ENCODE results near the gene PTPRN2.

Gene PTPRN2

DNA sequence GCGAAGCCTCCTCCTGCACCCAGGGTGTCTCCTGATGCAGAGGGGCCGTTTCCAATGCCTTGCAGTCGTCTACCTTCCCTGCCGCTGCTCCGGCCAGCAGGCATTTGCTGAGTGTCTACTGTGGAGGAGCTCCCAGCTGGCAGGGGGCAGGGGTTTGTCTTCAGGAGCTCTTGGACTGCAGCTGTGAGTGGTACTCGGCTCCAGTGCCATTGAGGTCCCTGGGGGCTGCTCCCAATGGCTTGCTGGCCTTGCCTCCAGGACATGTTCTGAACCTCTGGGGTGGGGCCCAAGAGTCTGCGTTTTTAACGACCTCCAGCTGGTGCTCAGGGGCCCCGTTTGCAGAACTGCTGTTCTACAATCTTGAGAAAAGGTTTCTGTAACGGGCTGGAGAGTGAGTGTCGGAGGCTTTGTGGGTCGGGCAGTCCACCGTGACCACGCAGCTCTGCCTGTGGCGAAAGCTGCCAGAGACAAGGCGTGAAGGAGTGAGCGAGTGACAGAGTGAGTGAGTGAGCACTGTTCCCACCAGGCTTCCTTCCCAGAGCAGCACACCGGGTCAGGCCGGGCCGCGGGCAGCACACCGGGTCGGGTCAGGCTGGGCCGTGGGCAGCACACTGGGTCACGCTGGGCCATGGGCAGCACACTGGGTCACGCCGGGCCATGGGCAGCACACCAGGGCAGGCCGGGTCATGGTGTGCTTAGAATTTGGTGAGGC lies 520.2 kb downstream of the PTPRN2 start:
- H3K4me3 ChIP-seq (ENCODE audit: low read depth, low read length), result no peak overlapping the region

DNA sequence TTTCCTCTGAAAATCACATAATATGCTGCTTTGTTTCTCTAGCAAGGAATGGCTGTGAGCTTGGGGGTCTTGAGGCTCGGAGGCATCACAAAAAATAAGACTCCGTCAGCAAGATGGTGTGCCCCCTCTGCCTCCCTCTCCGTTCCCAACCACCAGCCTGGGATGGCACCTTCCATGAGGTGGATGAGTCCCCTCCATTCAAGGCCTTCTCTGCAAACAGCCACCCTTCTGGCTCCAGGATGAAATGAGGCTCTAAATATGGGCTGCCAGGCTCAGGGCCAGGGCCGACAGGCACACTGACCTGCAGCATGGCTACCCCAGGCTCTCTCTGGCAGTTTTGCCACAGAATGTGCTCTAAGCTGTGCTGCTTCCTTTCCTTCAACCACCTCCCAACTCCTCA lies 521.5 kb downstream of the PTPRN2 start:
- no peak overlapping the region for H3K4me3 ChIP-seq (ENCODE audit: low read depth, low read length)

DNA sequence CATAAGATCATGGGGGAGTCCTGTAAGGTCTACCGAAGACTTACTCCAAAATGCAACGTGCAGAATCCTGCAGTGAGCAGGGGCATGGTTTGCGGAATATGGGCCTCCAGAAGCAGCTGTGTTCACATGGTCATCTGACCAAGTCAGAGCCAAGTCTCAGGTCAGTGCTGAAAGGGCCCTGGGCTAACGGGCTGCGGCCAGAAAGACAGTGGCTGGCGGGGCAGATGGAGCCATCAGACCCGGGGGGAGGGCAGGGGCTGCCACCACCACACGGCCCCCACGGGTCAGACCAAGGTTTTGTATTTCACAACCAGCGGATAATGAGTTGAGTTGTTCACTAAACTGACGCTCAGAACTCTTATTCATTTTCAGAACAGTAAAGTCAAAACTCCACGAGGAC lies 522.3 kb downstream of the PTPRN2 start:
- H3K4me3 ChIP-seq (ENCODE audit: low read depth, low read length), result no peak overlapping the region

DNA sequence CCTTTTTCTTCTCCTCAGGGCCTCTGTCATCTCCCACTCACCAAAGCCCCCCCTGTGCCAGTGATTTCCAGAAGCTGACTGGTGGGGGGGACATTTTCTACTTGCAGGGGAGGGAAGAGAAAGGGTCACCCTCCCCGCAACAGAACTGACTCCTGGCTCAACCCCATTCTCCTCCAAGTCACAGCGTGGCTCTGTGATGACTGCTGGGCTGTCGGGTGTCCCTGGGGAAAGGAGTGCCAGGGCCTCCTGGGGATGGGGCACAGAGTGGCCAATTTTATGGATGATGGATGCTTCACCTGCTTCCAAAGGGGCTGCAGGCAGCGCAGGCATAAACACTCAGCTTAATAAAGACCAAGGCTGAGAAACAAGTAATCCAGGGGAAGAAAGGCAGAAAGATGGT lies 523.0 kb downstream of the PTPRN2 start:
- H3K4me3 ChIP-seq (ENCODE audit: low read depth, low read length), result no peak overlapping the region

DNA sequence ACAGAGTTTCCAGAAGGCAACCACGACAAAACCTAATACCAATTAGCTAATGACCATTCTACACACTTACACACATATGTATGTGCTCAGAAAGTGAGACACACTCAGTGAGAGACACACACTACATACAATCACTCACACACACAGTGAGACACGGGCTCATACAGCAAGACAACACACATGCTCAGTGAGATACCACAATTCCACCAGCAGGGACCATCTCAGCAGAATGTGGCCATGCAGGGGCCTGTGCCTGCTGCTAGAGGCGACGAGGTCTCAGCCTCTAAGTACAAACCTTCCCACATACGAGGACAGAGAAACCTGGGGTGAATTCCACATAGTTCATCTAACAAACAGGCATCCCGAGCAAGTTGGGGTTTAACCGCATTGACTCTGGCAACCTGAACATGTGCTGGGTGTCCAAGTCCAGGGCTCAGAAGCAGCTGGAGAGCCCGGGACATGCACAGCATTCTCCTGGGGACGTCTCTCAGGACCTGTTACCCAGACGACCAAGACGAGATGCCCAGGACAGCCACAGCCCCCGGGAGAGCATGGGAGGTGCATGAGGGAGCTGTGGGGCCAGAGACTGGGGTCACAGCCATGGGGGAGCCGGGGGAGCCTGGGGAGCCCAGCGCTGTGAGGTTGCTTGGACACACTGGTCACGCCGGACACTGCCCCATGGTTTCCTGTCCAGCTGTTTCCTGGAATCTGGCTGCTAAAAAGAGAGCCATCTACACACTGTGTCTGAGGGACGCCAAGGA lies 523.6 kb downstream of the PTPRN2 start:
- no peak overlapping the region for H3K4me3 ChIP-seq (ENCODE audit: low read depth, low read length)

DNA sequence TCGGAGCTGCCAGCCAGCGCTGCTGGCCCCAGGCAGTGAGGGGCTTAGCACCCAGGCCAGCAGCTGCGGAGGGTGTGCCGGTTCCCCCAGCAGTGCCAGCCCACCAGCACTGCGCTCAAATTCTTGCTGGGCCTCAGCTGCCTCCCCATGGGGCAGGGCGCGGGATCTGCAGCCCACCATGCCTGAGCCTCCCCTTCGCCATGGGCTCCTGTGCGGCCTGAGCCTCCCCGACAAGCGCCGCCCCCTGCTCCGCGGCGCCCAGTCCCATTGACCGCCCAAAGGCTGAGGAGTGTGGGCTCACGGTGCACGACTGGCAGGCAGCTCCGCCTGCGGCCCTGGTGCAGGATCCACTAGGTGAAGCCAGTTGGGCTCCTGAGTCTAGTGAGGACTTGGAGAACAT lies 525.0 kb downstream of the PTPRN2 start:
- no peak overlapping the region for H3K4me3 ChIP-seq (ENCODE audit: low read depth, low read length)

DNA sequence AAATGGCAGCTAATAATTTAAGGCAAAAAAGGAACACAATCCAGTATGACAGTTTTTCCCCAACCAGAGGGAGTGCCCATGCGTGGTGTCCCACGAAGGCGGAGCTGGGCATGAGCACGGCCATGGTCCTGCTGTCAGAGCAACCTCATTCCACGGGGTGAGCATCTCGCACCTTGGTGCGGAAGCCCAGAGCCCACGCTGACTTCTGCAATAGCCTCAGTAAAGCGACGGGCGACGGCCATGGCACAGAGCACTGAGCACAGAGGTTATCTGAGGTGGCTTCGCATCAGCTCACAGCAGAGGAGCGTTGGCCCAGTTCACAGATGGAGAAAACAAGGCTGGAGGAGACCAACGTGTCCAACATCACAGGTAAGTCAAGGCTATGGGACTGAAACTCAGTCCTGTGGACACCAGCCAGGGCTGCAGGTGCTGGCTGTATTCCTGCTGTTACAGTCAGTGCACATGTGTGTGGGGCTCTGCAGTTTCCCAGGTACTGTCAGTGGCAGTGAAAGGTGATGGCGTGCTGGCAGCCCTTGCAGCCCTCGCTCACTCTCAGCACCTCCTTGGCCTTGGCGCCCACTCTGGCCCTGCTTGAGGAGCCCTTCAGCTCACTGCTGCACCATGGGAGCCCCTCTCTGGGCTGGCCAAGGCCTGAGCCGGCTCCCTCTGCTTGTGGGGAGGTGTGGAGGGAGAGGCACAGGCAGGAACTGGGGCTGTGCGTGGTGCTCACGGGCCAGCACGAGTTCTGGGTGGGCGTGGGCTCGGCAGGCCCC lies 525.6 kb downstream of the PTPRN2 start:
- no peak overlapping the region for H3K4me3 ChIP-seq (ENCODE audit: low read depth, low read length)

DNA sequence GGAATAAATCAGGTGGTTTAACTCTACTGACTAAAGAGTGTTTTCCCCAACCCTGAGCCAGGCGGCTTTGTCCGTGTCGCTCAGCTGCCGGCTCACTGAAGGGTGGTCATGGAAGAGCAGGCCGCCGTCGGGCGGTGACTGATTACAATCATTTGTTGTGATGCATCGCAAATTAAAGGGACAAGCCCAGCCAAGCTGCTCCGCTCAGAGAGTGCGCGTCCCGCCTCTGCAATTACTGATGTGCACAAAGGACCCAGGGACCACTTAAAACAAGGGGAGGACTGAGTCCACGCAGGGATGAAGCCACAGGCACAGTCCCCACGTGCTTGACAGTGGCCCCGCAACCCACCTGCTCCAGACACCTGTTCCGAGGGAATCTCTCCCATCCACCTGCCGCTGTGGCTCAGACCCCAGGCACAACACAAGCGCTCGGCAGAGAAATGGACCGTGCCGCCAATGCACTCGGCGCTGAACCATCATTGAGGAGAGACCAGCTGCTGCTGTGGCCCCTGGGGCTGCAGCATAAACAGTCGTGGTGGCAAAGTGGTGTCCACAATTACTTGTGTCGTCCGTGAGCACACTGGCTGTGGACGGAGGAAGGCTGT lies 526.5 kb downstream of the PTPRN2 start:
- H3K4me3 ChIP-seq (ENCODE audit: low read depth, low read length), result no peak overlapping the region

DNA sequence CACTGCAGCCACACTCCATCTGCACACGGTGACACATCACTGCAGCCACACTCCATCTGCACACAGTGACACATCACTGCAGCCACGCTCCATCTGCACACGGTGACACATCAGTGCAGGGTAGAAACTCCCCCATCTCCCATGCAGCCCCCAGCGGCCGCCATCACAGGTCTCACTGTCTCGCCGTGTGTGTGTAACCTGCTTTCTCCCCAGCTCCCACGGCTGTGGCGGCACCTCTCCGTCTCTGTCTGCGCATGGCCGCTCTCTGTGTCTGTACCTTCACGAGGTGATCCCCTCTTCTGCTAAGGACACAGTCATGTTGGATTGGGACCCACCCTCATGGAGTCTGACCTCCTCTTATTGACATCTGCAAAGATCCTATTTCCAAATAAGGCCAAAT lies 527.4 kb downstream of the PTPRN2 start:
- H3K4me3 ChIP-seq (ENCODE audit: low read depth, low read length), result no peak overlapping the region

DNA sequence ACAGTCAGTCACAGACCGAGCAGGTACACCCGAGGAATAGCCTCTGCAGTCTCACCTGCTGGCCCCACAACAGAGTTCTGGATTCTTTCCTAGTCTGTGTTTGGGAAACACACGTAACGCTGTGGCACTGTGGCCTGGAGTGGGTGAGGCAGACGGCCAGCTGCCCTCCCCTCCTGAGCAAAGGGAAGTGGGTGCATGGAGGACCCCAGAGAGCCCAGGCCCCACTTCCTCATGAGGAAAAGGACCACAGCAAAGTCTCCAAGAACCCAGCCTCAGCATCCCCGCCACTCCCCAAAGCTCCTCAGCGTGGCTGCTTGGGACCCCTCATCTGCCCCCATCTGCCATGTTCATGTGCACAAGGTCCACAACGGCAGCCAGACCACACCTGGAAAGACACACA lies 530.2 kb downstream of the PTPRN2 start:
- no peak overlapping the region for H3K4me3 ChIP-seq (ENCODE audit: low read depth, low read length)

DNA sequence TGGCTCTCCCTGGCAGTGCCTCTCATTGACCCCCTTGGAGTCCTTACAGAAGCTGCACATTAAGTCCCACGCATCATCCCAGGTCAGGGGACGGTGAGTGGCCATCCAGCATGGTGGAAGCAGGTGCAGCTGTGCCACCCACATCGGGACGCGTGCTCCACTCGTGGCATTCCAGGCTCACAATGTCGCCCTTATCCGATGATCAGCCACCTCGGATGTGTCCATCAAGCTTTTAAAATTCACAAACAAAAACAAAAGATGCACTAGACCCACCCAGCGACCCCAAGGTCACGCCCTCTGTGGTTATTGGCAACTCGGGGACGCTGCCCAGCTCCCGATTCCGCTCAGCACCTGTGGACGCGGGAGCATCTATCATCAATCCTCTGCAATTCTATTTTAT lies 530.9 kb downstream of the PTPRN2 start:
- H3K4me3 ChIP-seq (ENCODE audit: low read depth, low read length), result no peak overlapping the region

DNA sequence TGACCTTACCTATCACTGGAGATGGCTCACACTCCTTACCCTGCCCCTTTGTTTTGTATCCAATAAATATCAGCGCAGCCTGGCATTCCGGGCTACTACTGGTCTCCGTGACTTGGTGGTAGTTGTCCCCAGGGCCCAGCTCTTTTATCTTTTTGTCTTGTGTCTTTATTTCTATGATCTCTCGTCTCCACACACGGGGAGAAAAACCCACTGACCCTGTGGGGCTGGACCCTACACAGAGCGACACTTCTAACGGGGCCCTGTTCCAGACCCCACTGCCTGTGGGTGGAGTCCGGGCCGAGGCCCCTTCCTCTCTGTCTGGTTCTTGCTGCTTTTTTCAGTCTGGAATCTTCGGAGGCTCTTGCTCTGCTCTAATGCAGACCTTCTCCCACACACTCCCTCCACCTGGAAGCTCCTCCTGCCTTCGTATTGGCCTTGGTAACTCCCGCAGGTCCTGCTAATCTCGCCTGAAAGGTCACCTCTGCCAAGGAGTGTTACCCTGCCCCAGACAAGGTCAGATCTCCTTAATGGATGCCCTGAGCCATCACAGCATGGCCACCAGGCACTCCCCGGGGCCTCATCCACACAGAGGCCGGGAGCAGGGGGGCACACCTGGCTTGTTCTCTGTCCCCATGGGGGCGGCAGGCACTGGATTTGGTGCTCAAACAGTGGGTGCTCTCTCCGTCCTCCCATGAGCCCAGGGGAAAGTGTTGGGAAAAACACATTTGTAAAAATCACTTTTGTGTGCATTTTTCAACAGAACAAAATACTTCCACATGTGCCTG lies 531.7 kb downstream of the PTPRN2 start:
- no peak overlapping the region for H3K4me3 ChIP-seq (ENCODE audit: low read depth, low read length)

DNA sequence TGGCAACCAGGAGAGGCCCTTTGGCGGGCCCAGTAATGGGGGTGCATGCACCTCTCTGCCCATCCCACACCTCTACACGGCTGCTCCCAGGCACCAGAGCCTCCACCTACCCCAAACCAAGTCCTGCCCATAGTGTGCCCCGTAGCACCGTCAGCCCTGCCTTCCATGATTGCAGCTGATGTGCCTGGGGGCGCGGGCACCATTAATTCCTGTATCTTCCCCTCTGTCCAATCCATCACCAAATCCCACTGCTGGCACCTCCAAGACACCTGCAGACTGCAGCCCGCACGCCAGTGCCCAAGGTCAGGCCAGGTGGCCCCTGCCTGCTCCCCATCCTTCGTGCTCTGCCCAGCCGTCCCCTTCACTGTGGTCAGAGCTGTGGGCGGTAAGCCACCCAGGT lies 533.0 kb downstream of the PTPRN2 start:
- H3K4me3 ChIP-seq (ENCODE audit: low read depth, low read length), result no peak overlapping the region

DNA sequence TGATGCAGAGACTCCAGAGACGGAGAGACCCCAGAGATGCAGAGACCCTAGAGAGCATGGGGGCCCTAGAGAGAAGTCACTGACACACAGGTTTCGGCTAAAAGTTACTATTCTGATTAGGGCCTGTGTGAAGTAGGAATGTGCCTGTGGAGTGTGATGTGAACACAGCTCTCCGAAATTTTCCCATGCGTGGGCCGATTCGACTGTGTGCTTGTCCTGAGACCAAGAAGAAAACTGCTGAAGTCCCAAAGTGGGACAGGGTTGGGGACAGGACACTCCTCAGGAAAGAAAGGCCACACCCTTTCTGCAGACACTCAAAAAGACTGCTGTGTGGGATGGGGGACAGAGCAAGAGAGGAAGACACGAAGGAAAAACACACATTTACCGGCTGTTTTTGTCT lies 533.5 kb downstream of the PTPRN2 start:
- no peak overlapping the region for H3K4me3 ChIP-seq (ENCODE audit: low read depth, low read length)

DNA sequence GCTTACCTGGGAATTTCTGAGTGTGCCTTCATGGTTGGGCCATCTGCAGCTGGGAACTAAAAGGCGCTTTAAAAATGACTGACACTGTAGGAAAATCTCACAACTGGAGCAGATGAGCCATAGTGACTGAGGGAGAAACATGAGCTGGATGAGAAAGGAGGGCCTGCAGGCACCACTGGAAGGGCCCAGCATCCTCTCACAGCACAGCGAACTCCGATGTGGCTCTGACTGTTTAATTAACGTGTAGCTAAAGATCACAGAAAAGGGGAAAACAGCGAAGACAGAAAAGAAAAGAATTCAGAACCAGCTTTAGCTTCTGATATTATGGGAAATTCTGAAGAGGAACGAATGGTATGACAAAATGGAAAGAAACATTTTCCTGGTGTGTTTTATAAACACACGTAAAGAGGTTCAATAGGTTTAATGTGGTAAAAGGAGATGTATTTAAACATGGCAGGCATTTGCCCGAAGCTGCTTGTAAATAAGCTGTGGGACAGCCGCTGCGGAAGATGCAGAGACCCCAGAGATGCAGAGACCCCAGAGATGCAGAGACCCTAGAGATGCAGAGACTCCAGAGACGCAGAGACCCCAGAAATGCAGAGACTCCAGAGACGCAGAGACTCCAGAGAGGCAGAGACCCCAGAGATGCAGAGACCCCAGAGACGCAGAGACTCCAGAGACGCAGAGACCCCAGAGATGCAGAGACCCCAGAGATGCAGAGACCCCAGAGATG lies 534.3 kb downstream of the PTPRN2 start:
- H3K4me3 ChIP-seq (ENCODE audit: low read depth, low read length), result no peak overlapping the region

DNA sequence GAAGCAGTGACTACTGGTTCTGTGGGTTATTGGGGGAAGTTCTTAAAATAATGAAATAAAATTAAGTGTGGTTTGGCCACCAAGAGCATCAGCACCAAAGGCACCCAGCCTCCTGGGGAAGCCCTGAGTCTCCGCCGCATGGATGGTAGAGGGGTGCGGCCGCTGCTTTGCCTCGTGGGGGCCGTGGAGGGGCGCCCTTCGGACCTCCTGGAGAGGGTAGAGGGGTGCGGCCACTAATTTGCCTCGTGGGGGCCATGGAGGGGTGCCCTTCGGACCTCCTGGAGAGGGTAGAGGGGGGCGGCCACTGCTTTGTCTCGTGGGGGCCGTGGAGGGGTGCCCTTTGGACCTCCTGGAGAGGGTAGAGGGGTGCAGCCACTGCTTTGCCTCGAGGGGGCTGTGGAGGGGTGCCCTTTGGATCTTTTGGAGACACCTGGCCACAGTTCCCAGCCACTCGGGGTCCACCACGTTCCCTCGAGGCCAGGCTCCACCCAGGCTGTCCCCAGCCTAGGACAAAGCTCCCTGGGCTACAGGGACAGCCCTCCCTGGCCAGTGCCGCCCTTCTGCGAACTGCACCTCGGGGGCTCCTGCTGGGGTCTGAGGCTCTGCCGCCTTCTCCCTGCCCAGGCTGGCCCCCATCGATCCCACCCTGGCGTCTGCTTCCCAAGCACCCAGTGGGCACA lies 535.1 kb downstream of the PTPRN2 start:
- H3K4me3 ChIP-seq (ENCODE audit: low read depth, low read length), result no peak overlapping the region

DNA sequence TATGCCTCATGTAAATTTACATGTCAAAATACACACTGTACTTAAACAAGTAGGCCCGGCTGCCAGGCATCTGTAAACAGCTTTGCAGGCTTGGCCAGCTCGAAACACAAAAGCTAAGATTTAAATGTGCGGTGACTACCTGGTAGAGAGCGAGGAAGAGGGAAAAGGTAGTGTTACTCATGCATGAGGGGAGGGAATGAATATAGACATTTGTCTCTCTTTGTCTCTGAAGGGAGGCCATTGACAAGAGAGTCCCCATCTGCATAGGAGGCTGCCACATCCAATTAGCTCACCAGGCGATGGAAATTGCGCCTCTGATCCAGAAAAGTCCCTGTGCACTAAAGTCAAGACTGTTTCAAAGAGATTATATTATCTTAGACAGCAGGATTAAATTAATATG lies 535.8 kb downstream of the PTPRN2 start:
- no peak overlapping the region for H3K4me3 ChIP-seq (ENCODE audit: low read depth, low read length)

DNA sequence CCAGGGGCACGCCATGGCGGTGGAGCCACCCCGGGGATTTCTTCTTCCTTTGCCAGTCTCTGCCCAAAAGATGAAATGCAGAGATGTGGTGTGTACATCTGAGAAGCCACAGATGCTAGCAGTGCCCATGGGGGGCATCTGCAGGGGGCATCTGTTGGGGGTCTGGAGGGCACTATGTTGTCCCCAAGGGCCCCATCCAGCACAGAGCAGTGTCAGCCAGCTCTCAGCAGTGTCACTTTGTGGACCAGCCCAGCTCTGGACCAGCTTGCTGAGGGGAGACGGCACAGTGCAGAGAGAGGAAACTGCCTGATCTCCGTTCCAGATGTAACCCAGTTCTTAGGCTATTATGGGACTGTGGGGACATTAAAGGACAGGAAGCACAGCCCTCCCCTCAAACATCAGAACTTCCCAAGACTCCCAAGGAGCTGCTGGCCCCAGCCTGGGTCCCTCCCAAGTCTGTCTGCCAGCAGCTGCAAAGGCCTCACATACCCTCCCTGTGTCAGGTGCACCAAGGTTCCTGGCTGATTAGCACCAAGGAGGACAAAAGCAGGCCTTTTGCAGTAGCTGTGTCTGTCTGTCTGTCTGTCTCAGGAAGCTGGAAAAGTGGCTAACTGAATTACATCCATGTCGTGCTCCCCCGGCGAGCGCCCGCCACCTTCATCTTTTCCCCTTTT lies 536.5 kb downstream of the PTPRN2 start:
- no peak overlapping the region for H3K4me3 ChIP-seq (ENCODE audit: low read depth, low read length)

DNA sequence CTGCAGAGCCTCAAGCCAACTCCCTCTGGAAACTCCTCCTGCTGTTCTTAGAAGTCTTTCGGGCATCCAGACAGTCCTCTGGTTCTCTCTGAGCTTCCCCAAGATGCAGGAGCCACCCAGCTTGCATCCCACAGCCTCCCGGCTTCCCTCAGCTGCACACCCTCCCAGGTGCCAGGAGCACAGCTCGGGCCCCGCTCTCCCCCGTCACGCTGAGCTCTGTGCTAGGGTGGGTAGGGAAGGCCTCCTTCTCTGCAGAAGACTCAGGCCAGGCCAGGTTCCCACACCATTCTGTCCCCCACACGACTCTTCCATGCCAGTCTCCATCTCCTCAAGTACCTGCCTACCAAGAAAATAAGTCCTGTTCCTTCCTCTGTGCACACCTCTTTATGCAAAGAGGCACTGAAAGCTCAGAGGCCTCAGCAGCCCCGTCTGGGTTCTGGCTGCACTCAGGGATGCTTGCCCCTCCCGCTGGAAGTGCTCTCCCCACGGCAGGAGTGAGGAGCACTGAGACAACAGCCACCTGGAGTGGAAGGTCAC lies 537.1 kb downstream of the PTPRN2 start:
- H3K4me3 ChIP-seq (ENCODE audit: low read depth, low read length), result no peak overlapping the region

All from iPS-11a (cell line).